Adipocyte (in vitro differentiated cells): ENCODE data around the gene MAP2K5.

Experiments used
- DNase-seq: peaks from one replicate; pipeline ENCODE4 v3.0.0-alpha.2; 2015; ENCODE audit warnings: low read depth
- H3K27me3 ChIP-seq: replicated peaks from 2 replicates; pipeline ENCODE4 v1.7.0; 2013; ENCODE audit warnings: mild to moderate bottlenecking, low read length, moderate library complexity; ENCODE audit not compliant: control insufficient read depth, insufficient read depth
- H3K36me3 ChIP-seq: 2 replicates; pipeline ENCODE4 v1.7.0; 2013; ENCODE audit warnings: low read length, mild to moderate bottlenecking, moderate library complexity; ENCODE audit not compliant: control insufficient read depth, insufficient read depth, severe bottlenecking
- H3K4me1 ChIP-seq: 2 replicates; pipeline ENCODE4 v1.7.0; 2013; ENCODE audit warnings: mild to moderate bottlenecking, low read length, moderate library complexity; ENCODE audit not compliant: control insufficient read depth, insufficient read depth
- H3K4me3 ChIP-seq: 2 replicates; pipeline ENCODE4 v1.7.0; 2013; ENCODE audit warnings: mild to moderate bottlenecking, low read length, moderate library complexity
- H3K9ac ChIP-seq: 2 replicates; pipeline ENCODE4 v1.7.0; 2013; ENCODE audit warnings: mild to moderate bottlenecking, low read length, moderate library complexity
- H3K9me3 ChIP-seq: 2 replicates; pipeline ENCODE4 v1.7.0; 2013; ENCODE audit warnings: mild to moderate bottlenecking, low read length, moderate library complexity; ENCODE audit not compliant: control insufficient read depth

MAP2K5 gene

DNA sequence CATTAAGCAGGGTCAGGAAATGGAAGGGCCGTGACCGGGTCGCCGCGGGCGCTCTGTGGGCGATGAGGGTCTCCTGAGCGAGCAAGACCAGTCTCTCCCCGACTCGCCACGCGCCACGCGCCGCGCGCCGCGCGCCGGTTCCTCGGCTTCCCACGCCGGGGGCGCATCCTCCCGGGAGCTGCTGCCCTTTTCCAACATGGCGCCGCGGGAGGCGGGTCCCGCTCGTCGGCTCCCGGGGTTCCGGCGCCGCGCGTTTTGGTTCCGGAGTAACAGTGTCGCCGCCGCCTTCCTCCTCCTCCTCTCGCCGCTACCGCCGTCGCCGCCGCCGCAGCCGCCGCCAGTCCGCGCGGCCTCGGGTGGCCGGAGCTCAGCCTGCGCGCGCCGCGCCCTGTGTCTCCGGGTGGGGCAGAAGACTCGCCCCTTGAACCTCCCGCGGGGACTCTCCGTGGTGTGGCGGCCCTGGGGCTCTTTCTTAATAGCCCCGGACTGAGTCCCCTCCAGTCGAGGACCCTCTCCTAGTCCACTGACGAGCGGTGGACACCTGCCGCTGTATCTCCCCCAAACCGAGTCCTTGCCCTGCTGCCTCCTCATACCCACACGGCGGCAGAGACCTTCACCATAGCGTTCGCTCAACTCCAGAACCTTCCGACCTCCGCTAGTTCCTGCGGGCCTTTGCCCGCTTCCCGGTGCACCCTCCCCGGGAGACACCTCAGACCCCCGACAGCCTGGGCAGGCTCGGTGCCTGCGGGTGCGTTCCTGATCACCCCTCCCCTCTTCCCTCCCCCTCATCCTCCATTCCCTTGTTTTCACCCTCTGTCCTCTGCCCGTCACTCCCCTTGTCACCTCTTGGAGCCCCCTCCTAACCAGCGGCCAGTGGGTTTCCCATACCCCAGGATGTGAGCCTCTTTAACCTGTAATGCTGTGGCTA is at the start of gene MAP2K5:
MAP2K5 (plus strand) TSS at position 284 of the 928 bp plus-strand sequence; CDS start at position 917, 633 bp downstream.
- Histone ChIP-seq H3K9ac (peak within 1 kb of the TSS; percentile 95), H3K9me3 (no peaks in the 10 kb centered on the region), H3K36me3 (peaks cover 8% of the 10 kb centered on the region), H3K27me3 (no peaks in the 10 kb centered on the region), H3K4me1 (peaks cover 15% of the 10 kb centered on the region), H3K4me3 (peak within 1 kb of the TSS; percentile 98)
- DNase-seq, result peak; percentile 93

DNA sequence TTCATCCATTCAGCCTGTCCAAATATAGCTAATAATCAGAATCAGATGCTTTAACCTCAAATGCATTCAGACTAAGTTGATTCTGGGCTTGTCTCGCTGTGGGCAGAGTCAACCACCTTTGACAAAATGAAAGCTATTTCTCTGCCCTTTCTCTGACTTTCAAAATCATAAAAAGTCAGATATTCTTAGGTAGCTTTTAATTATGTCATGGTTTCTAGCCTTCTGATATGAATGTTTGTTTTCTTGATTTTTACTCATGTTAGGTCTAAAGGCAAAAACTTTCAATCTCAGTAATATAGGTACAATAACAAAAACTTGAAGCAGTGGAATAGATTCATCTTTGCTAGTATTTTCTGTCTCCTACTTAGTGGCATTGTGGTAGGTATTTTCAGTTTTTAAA is 46.9 kb upstream of the MAP2K5 start:
- Histone ChIP-seq H3K27me3 (no peaks in the 10 kb centered on the region), H3K36me3 (peaks cover 20% of the 10 kb centered on the region), H3K9me3 (no peaks in the 10 kb centered on the region), H3K4me1 (peaks cover 4% of the 10 kb centered on the region), H3K4me3 (no peak overlapping the region), H3K9ac (no peak overlapping the region)
- DNase-seq, result no peak

GRCh38 chr15:67501177-67501835 is 41.2 kb upstream of the MAP2K5 start:
- Histone ChIP-seq H3K36me3 (no peaks in the 10 kb centered on the region), H3K4me1 (peaks cover 60% of the 10 kb centered on the region), H3K27me3 (no peaks in the 10 kb centered on the region), H3K9ac (peak overlapping the region; percentile 67), H3K4me3 (peak overlapping the region; percentile 45), H3K9me3 (no peaks in the 10 kb centered on the region)
- peak; percentile 67 for DNase-seq

GRCh38 chr15:67501836-67502461 is 40.6 kb upstream of the MAP2K5 start:
- Histone ChIP-seq H3K36me3 (no peaks in the 10 kb centered on the region), H3K9ac (peak overlapping the region; percentile 67), H3K4me1 (peaks cover 67% of the 10 kb centered on the region), H3K9me3 (no peaks in the 10 kb centered on the region), H3K27me3 (no peaks in the 10 kb centered on the region), H3K4me3 (peak overlapping the region; percentile 45)
- DNase-seq, result no peak

GRCh38 chr15:67504056-67504455 is 38.4 kb upstream of the MAP2K5 start:
- Histone ChIP-seq H3K4me3 (peak overlapping the region; percentile 57), H3K9ac (peak overlapping the region; percentile 83), H3K4me1 (peaks cover 80% of the 10 kb centered on the region), H3K27me3 (no peaks in the 10 kb centered on the region), H3K36me3 (peaks cover 8% of the 10 kb centered on the region), H3K9me3 (no peaks in the 10 kb centered on the region)
- no peak for DNase-seq

- no peaks in the 10 kb centered on the region for H3K27me3 ChIP-seq
- H3K9ac ChIP-seq, result peak overlapping the region; percentile 83
- no peaks in the 10 kb centered on the region for H3K9me3 ChIP-seq
- H3K4me1 ChIP-seq, result peaks cover 81% of the 10 kb centered on the region
- peaks cover 15% of the 10 kb centered on the region for H3K36me3 ChIP-seq
- peak; percentile 66 for DNase-seq
- H3K4me3 ChIP-seq, result peak overlapping the region; percentile 57
Observed at GRCh38 chr15:67504796-67505195, 37.7 kb upstream of the MAP2K5 start.

GRCh38 chr15:67505675-67506572 is 36.6 kb upstream of the MAP2K5 start:
- Histone ChIP-seq H3K9ac (peak overlapping the region; percentile 76), H3K4me1 (peaks cover 86% of the 10 kb centered on the region), H3K4me3 (peak overlapping the region; percentile 57), H3K36me3 (peaks cover 20% of the 10 kb centered on the region), H3K9me3 (no peaks in the 10 kb centered on the region), H3K27me3 (no peaks in the 10 kb centered on the region)
- no peak for DNase-seq

DNA sequence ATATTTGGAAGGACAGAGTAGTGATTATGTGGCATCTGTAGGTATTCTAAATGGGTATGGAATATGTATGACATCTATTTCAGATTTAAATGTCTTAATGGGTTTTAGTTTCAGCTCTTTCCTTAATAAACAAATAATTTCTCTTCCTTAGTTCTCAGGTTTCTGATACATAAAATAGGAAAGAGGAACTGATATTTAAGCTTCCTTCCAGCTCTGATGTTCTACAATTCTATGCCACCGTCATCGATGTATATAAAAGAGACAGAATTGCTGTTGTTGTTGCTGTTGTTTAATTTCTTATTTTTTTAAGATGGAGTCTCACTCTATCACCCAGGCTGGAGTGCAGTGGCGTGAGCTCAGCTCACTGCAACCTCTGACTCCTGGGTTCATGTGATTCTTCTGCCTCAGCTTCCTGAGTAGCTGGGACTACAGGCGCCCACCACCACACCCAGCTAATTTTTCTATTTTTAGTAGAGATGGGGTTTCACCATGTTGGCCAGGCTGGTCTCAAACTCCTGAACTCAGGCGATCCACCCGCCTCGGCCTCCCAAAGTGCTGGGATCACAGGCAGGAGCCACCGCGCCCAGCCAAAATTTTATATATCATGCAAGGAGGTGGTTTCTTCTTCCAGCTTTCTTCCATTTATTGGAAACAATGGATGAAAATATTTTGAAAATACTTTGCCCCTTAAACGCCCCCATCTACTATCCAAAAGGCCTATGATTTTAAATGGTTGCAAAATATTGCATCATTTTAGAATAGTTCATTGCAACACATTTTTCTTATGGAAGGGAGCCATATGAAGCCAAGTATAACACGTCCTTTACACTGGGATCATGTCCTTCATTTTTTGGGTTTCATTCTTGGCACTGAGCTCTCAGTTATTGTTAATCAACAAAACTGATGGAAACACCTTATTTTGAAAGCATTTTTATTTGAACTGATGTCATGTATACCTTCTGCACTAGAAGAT is 35.4 kb upstream of the MAP2K5 start:
- H3K27me3 ChIP-seq, result no peaks in the 10 kb centered on the region
- no peak overlapping the region for H3K4me3 ChIP-seq
- peak overlapping the region; percentile 62 for H3K9ac ChIP-seq
- no peaks in the 10 kb centered on the region for H3K9me3 ChIP-seq
- peak; percentile 85 for DNase-seq
- H3K4me1 ChIP-seq, result peaks cover 86% of the 10 kb centered on the region
- peaks cover 23% of the 10 kb centered on the region for H3K36me3 ChIP-seq

GRCh38 chr15:67508407-67508806 is 34.1 kb upstream of the MAP2K5 start:
- peak; percentile 30 for DNase-seq
- Histone ChIP-seq H3K9me3 (no peaks in the 10 kb centered on the region), H3K36me3 (peaks cover 34% of the 10 kb centered on the region), H3K27me3 (no peaks in the 10 kb centered on the region), H3K4me3 (no peak overlapping the region), H3K9ac (peak overlapping the region; percentile 41), H3K4me1 (peaks cover 86% of the 10 kb centered on the region)

- Histone ChIP-seq H3K4me3 (no peak overlapping the region), H3K9ac (peak overlapping the region; percentile 85), H3K27me3 (no peaks in the 10 kb centered on the region), H3K4me1 (peaks cover 82% of the 10 kb centered on the region), H3K36me3 (peaks cover 46% of the 10 kb centered on the region), H3K9me3 (no peaks in the 10 kb centered on the region)
- no peak for DNase-seq
Observed at GRCh38 chr15:67509918-67510317, 32.6 kb upstream of the MAP2K5 start.
